Astrocyte of the spinal cord (primary cell): ENCODE data around the gene SVOP.
A peak's percentile ranks its signal among the peaks of the same experiment; 100 is the strongest.
"Not testable (repeated sequence)": the region's sequence is repeated elsewhere in the genome, so short reads cannot be mapped to it uniquely, and the experiment has no call there.

Experiments used
- DNase-seq: peaks from one replicate; pipeline ENCODE4 v3.0.0; 2011; ENCODE audit warnings: low read depth, low spot score
- H3K4me3 ChIP-seq: 2 replicates; pipeline ENCODE4 v1.5.1; 2011; ENCODE audit warnings: low read depth, mild to moderate bottlenecking, low read length, moderate library complexity
- CTCF ChIP-seq: IDR thresholded peaks from 2 replicates; pipeline ENCODE4 v1.5.1; 2012; ENCODE audit warnings: low read depth, mild to moderate bottlenecking, low read length, inconsistent platforms
- in situ Hi-C: cut with HindIII; loops from 2 replicates; pipeline ENCODE4 v1.10.0; 2017; ENCODE audit warnings: low sequenced_read_pairs

The SVOP gene

GRCh38 chr12:109029411-109029810 lies 8.5 kb upstream of the SVOP start:
- no peak for TF ChIP-seq CTCF
- H3K4me3 ChIP-seq, result no peak overlapping the region
- in situ Hi-C loops, result no loop called here
- no peak for DNase-seq

- DNase-seq, H3K4me3 ChIP-seq, in situ Hi-C loops: not testable (repeated sequence)
Observed at GRCh38 chr12:109028624-109029023, 7.8 kb upstream of the SVOP start.

- no peak for TF ChIP-seq CTCF
- peak; percentile 9 for DNase-seq
- H3K4me3 ChIP-seq, result no peak overlapping the region
- in situ Hi-C loops, result no loop called here
Observed at GRCh38 chr12:109027767-109028166, 6.9 kb upstream of the SVOP start.

- in situ Hi-C loops, result no loop called here
- DNase-seq, result no peak
- H3K4me3 ChIP-seq, result no peak overlapping the region
- TF ChIP-seq CTCF, result no peak
Observed at GRCh38 chr12:109020146-109020795, 597 bp downstream of the SVOP start.

GRCh38 chr12:109018296-109018695 lies 2.6 kb downstream of the SVOP start:
- H3K4me3 ChIP-seq, result no peak overlapping the region
- TF ChIP-seq CTCF, result no peak
- no peak for DNase-seq
- in situ Hi-C loops, result no loop called here

- no peak for TF ChIP-seq CTCF
- no peak overlapping the region for H3K4me3 ChIP-seq
- in situ Hi-C loops, result no loop called here
- DNase-seq, result no peak
Observed at GRCh38 chr12:109016978-109017377, 3.9 kb downstream of the SVOP start.

GRCh38 chr12:109016016-109016415 lies 4.9 kb downstream of the SVOP start:
- in situ Hi-C loops, result no loop called here
- TF ChIP-seq CTCF, result no peak
- H3K4me3 ChIP-seq, result no peak overlapping the region
- DNase-seq, result no peak
